VCaP (cell line): Measurements from ENCODE around the gene SPON2.

Source experiments
- H3K27ac ChIP-seq: fragments of 450-650 bp; 2 replicates; pipeline ENCODE4 v1.5.1; 2017
- CTCF ChIP-seq: fragments of 450-650 bp; conservative IDR thresholded peaks from 2 replicates; pipeline ENCODE4 v1.5.1; 2017; ENCODE audit warnings: mild to moderate bottlenecking, moderate library complexity

Gene SPON2

GRCh38 chr4:1178300-1179088 lies 6.1 kb upstream of the SPON2 start:
- TF ChIP-seq CTCF = no peak
- H3K27ac ChIP-seq = peak overlapping the region; percentile 11; the same call in 1 of the 2 replicates

GRCh38 chr4:1177274-1178141 lies 5.1 kb upstream of the SPON2 start:
- H3K27ac ChIP-seq = peak overlapping the region; percentile 100
- TF ChIP-seq CTCF = no peak

GRCh38 chr4:1176398-1177273 lies 4.3 kb upstream of the SPON2 start:
- H3K27ac ChIP-seq = peak overlapping the region; percentile 100
- no peak for TF ChIP-seq CTCF

GRCh38 chr4:1175635-1176229 lies 3.3 kb upstream of the SPON2 start:
- TF ChIP-seq CTCF = no peak
- H3K27ac ChIP-seq = peak overlapping the region; percentile 100

- TF ChIP-seq CTCF = no peak
- peak overlapping the region; percentile 100 for H3K27ac ChIP-seq
Measured at GRCh38 chr4:1174941-1175634, 2.7 kb upstream of the SPON2 start.

- no peak for TF ChIP-seq CTCF
- peak overlapping the region; percentile 100 for H3K27ac ChIP-seq
Measured at GRCh38 chr4:1172971-1173757, 781 bp upstream of the SPON2 start.
